ENCODE measurements around the gene CHMP4A.

- TF ChIP-seq POLR2AphosphoS5 (IDR thresholded peaks at IDR 0.05; ENCODE audit: insufficient read depth in 1 of 2, low read depth in 1 of 2) (no peak), POLR2A (IDR thresholded peaks at IDR 0.05) (no peak), CTCF (IDR thresholded peaks at IDR 0.05) (no peak)
These were observed 22.8 kb upstream of the CHMP4A start for GRCh38 chr14:24235804-24236688.

Measured in vagina (tissue), 2 donors.